GM19351 (cell line): ENCODE results near the gene PLIN4.

ENCODE experiments used
- ATAC-seq: cut with Tn5 transposase; IDR thresholded peaks from one replicate; pipeline ENCODE4 v1.9.1; 2021; ENCODE audit warnings: mild to moderate bottlenecking, moderate library complexity; ENCODE audit not compliant: unreplicated experiment

The PLIN4 gene

DNA sequence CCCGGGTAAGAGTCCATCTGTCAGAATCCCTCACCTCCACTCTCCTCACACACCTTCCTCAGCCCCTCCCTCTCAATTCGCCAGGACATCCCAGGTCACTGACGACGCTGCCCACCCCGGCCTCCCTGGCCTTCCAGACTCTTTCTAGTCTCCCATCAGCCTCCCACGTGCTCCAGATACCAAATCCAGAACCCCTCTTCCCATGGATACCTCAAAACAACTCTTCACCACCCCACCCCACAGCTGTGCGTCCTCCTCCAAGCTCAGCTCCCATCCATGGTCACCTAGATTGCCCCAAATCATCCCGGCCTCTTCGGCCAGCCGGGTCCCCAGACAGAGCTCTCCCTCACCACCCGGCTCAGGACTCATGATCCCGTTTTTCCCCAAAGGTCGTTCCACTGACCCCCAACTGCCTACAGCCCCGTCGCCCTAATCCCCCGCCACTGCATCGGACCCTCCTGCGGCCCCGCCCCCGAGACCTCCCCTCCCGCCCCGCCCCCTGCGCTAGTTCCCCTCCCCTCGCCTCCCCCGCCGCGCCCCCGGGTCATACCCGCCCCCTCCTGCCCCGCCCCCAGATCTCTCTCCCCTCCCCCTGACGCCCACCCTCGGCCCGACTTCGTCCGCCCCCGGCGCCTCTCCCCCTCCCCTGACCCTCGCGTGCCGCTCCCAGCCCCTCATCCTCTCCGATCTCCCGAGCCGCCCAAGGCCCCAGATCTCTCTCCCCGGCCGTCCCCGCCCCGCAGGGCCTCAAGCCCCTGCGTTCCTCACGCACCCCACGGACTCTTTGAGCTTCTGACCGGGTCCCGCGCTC lies 61.2 kb downstream of the PLIN4 start:
- ATAC-seq = peak; percentile 33

DNA sequence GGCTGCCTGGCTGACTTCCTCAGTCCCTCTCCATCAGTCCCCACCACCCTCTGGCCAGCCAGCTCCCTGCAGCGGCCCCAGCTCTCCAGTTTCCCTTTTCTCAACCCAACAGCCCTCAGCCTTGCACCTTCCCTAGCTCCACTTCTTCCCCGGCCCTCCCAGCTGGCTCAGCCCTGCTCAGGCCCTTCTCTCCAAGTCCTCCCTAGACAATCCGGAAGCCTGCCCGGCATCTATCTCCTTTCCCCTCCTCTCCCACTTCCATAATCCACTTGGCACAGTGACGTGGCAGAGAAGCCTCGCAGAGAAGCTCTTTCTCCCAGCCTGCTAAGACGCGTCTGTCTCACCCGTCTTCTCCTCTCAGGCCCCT lies 61.8 kb downstream of the PLIN4 start:
- ATAC-seq = no peak

DNA sequence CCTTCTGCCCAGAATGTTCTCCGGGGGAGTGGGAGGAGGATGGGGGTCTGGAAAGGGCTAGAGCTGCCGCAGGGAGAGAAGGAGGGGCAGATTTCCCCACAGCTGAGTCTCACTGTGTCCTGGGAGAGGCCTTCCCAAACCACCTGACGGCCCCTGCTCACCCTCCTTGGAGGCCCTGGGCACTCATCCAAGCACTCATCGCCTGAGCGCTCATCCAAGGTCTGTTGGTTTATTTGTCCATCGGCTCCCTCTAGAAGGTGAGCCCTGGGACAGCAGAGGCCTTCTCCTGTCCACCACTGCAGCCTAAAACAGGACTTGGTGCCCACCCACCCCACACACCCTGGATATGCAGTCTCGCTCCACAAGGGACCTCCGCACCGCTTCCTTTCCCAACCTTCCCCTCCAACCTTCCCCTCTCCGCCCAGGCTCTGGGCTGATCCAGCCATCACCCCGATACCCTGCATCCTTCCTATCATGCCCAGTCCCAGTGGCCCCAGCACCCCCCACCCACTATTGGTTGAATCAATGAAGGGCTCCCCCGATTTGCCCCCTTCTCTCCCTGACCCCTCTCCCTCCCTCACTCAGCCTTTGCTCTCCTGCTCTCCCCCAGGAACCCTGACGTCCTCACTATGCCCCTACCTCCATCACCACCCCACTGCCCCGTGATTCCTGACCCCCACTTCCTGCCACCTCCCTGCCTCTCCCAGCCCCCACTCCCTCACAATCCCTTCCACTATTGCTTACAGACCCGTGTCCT lies 62.4 kb downstream of the PLIN4 start:
- no peak for ATAC-seq

DNA sequence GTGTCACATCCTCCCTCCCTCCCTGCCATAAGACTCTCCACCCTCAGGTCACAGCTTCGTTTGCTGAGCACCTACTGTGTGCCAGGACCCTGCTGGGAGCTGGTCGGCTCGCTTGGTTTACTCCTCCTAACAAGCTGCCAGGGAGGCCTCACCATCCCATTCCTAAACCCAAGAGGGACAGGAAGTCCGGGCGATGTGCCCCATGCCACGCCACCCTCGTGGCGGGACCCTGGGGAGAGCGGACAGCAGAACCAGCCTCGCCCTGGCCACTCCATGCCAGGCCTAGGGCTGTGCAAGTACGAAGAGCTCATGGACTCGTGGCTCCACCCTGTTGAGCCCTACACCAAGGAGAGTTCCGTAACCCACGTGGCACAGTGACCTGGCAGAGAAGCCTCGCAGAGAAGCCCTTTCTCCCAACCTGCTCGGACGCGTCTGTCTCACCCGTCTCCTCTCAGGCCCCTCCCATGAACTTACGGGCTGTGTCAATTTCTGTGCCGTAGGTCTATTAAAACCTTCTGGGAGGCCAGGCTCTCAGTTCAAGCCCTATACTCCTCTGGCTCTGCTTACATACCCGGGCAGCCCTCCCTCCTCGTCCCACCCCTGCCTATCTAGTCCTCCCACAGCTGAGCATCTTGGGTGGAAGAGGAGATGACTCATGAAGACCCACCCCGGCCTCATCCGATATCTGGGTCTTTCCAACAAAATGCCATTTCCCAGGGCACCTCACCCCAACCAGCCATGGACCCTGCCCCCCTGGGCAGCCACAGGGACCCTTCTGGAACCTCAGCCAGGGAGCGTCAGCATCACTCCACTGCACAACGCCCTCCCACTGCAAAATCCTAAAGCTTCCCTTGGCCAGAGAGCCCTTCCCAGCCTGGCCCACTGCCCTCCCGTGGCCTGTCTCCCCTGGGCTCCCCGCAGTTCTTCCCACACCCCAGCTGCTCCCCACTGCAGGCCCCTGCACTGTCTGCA lies 63.3 kb downstream of the PLIN4 start:
- ATAC-seq = no peak

DNA sequence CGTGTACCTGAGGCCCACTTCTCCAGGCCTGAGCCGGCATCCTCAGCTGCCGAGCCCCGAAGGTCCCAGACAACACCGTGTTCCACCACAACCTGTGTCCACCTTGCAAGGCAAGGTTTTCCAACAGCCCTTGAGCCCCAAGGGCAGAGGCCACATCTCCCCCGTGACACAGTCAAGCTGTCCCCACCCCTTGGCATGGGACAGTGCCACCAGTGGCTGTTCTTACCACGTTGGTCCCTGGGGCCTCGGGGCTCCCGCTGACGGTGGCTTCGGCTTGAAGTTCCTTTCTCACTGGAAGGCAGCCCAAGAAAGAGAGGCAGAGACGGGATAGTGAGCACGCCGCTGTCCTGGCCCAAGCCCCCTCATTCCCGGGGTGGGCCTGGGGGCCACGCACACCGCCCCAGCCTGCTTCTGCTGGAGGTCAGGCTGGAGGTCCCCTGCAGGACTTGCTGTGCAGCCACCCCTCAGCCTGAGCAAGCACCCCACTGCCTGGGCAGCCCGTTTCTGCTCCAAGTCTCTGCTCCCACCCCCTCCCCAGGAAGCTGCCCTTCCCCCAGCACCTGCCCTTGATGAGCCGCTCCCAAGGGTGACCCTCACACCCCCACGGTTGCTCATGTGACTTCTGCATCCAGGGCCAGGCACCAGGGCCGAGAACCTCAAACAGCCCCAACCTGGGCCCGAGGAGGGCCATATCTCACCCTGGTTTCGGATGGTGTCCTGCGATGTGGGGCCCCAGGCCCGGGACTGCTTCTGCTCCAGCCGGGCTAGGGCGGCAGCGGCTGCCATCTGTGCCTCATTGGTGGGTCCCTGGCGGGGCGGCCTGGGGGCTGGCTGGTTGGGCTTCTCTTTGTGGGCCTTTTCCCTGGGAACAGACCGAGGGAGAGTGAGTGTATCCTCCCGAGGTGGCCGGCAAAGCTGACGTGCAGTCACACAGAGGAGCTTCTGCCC lies 64.8 kb downstream of the PLIN4 start:
- ATAC-seq = no peak

DNA sequence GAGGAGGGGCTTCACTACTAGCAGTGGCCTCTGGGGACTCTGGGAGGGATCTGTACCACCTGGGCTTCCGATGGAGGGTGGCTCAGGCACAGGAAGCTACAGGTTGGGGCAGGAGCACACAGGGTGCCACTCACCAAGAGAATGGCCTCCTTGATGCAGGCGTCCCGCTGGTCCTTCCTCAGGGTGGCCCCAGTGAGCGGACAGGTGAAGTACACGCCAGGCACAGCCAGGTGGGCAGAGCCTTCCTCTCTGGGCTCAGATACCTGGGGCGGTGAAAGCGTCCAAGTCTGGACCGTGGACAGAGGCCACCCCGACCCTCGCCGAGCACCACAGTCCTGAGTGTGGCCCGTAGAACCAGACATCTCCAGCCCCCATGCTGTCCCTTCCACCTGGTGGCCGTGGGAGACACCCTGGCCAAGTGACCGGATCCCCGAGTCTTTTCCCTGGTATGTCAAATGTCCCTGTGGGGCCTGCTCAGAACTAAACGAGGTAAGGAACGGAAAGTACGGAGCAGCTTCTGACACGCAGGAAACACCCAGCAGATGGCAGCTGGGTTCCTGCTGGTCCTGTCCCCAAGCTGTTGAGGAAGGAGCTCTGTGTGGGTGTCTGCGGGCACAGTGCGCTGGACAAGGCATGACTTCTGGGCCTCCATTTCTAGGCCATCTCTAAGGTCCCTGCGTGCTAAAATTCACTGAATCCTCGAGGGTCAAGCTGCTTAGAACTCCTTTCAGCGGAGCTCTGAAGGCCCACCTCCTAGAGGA lies 65.9 kb downstream of the PLIN4 start:
- no peak for ATAC-seq
